ENCODE data around the gene RAB28. TPM values are rescaled to one million over a fixed set of nuclear protein-coding genes. Genes with fewer than 3 reads are reported as not detected.

RAB28 gene
- total RNA-seq, 4 donors from 2014 or later, result 7.2 to 14.9 (median 13.1) TPM

- WGBS, 2 donors, result 18% methylated on average over 17 of the region's 17 CpGs
- H3K4me3 ChIP-seq (ENCODE audit: low read depth, poor library complexity, severe bottlenecking), result peak overlapping the region; percentile 83
- no peak for TF ChIP-seq POLR2A (IDR thresholded peaks at IDR 0.05)
- no peak for TF ChIP-seq CTCF (IDR thresholded peaks at IDR 0.05)
- DNase-seq (ENCODE audit: low spot score in 2 of 2), result no peak
- intact Hi-C loops (cut with DNase I; ENCODE audit: low total_unique reads), result no loop called here
Observed at GRCh38 chr4:13483136-13483767, 888 bp downstream of the RAB28 start.

- intact Hi-C loops (cut with DNase I; ENCODE audit: low total_unique reads), result no loop called here
Observed at GRCh38 chr4:13481569-13481968, 2.6 kb downstream of the RAB28 start.

GRCh38 chr4:13478707-13479106, 5.4 kb downstream of the RAB28 start:
- no peak overlapping the region for H3K4me3 ChIP-seq (ENCODE audit: low read depth, poor library complexity, severe bottlenecking)
- TF ChIP-seq POLR2A (IDR thresholded peaks at IDR 0.05), result no peak
- TF ChIP-seq CTCF (IDR thresholded peaks at IDR 0.05), result no peak
- intact Hi-C loops (cut with DNase I; ENCODE audit: low total_unique reads), result no loop called here
- 66 to 77% methylated on average over 1 of the region's 1 CpG for WGBS, 2 donors
- DNase-seq (ENCODE audit: low spot score in 2 of 2), result no peak

More at GRCh38 chr4:13481569-13481968, 2.6 kb downstream of the RAB28 start:
- 10 to 15% methylated on average over 1 of the region's 1 CpG for WGBS, 2 donors
- H3K4me3 ChIP-seq (ENCODE audit: low read depth, poor library complexity, severe bottlenecking), result no peak overlapping the region
- no peak for TF ChIP-seq POLR2A (IDR thresholded peaks at IDR 0.05)
- no peak for TF ChIP-seq CTCF (IDR thresholded peaks at IDR 0.05)
- DNase-seq (ENCODE audit: low spot score in 2 of 2), result no peak

- no peak for DNase-seq (ENCODE audit: low spot score in 2 of 2)
- TF ChIP-seq POLR2A (IDR thresholded peaks at IDR 0.05) (no peak), CTCF (IDR thresholded peaks at IDR 0.05) (no peak)
- intact Hi-C loops (cut with DNase I; ENCODE audit: low total_unique reads), result no loop called here
- no peak overlapping the region for H3K4me3 ChIP-seq (ENCODE audit: low read depth, poor library complexity, severe bottlenecking)
- WGBS, 2 donors, result 73 to 77% methylated on average over 2 of the region's 2 CpGs
Observed at GRCh38 chr4:13478131-13478530, 6.0 kb downstream of the RAB28 start.

- H3K4me3 ChIP-seq (ENCODE audit: low read depth, poor library complexity, severe bottlenecking), result no peak overlapping the region
- DNase-seq (ENCODE audit: low spot score in 2 of 2), result no peak
- WGBS, 2 donors, result 72 to 73% methylated on average over 2 of the region's 2 CpGs
- TF ChIP-seq CTCF (IDR thresholded peaks at IDR 0.05), result no peak
- no peak for TF ChIP-seq POLR2A (IDR thresholded peaks at IDR 0.05)
- intact Hi-C loops (cut with DNase I; ENCODE audit: low total_unique reads), result no loop called here
Observed at GRCh38 chr4:13476915-13477314, 7.2 kb downstream of the RAB28 start.

- TF ChIP-seq POLR2A (IDR thresholded peaks at IDR 0.05), result no peak
- no peak for TF ChIP-seq CTCF (IDR thresholded peaks at IDR 0.05)
- no peak overlapping the region for H3K4me3 ChIP-seq (ENCODE audit: low read depth, poor library complexity, severe bottlenecking)
- intact Hi-C loops (cut with DNase I; ENCODE audit: low total_unique reads), result no loop called here
- DNase-seq (ENCODE audit: low spot score in 2 of 2), result no peak
Observed at GRCh38 chr4:13476152-13476551, 8.0 kb downstream of the RAB28 start.

Measured in lower leg skin (tissue), 4 donors.